GM19372 (cell line): ENCODE data around the gene ARID1B.

Source experiments
- ATAC-seq: cut with Tn5 transposase; IDR thresholded peaks from one replicate; pipeline ENCODE4 v1.9.1; 2021; ENCODE audit warnings: mild to moderate bottlenecking, low read depth, moderate library complexity; ENCODE audit not compliant: unreplicated experiment

Gene ARID1B

DNA sequence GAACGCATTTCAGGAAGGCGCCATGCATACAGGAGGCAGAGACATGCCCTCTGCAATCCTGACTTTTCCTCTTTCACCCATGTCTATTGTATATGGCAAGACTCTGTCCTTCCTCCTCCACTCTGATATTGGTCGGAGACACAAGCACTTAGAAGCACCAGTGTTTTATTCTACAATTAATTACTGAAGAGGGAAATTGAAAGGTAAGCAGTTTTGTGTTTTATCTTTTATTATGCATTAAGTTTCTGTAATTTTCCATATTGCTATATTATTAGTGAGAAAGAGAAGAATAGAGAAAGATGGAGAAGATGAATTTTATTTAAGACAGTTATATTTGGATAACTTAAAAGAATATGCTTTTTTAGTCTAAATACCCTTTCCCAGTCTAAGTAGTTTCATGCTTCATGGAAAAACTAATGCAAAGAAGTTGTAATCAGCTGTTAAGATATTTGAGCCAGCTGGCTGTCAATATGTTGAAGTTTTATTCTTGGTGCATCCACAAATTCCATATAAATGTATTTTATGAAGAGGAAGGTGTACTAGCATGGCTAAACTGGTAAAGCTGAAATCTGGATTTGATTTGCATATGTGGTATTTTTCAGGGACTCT lies 13.6 kb downstream of the ARID1B start:
- no peak for ATAC-seq

DNA sequence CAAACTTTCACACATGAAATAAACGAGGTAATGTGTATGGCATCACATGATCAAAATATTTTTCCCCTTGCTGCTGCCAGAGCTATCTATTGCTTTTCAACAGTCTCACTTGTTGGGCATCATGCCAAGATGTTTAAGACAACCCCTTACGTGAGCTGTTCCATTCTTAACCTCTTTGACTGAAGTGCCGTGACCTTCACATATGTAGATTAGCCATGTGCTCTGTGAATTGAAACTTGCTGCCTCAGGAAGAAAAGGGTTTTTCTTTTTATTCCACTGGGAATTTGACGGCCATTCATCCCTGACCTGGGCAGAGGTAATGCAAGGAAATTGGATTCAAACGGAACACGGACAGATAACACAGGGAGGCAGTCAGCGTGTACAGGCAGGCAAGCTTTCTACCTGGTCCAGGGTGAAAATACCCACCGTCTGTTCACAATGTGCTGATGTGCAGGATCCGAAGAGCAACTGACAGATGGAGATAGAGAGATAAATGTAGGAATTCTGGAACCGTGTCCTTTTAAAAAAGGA lies 14.2 kb downstream of the ARID1B start:
- ATAC-seq = peak; percentile 53

DNA sequence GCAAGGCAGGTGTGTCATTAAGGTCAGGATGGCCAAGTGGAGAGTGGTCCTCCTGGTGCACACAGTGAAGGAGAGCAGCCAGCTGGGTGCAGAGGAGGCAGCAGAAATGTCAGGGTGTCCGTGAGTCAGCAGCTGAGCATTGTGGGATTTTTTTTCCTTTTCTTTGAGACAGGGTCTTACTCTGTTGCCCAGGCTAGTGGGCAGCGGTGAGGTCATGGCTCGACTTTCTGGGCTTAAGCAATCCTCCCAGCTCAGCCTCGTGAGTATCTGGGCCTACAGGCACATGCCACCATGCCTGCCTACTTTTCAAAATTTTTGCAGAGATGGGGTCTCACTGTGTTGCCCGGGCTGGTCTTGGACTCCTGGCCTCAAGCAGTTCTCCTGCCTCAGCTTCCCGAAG lies 16.0 kb downstream of the ARID1B start:
- no peak for ATAC-seq

DNA sequence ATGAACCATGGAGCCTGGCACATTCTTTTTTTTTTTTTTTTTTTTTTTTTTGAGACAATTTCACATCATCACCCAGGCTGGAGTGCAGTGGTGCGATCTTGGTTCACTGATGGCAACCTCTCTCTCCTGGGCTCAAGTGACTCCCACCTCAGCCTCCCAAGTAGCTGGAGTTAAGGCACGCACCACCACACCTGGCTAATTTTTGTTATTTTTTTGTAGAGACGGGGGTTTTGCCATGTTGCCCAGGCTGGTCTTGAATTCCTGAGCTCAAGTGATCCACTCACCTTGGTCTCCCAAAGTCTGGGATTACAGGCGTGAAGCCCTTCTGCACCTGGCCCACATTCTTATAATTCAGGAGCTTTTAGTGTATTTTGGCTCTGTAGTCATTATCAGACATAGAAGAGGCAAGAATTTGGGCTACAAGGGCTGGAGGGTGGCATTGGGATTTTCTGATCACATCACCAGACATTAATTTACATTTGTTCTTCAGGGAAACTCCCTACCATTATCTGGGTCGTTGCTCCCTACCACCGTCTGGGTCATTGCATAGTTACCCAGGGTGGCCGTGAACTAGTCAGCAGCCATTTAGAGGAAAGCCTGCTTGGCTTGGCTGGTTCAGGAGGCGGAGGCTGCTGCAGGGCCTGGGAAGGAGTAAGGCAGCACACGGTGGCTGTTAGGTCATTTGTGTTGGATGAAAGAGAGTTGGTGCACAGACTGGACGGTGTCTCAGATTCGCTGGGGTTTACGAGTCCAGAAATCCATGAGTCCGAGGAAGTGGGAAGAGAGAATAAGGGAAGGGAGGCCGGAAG lies 17.6 kb downstream of the ARID1B start:
- no peak for ATAC-seq

DNA sequence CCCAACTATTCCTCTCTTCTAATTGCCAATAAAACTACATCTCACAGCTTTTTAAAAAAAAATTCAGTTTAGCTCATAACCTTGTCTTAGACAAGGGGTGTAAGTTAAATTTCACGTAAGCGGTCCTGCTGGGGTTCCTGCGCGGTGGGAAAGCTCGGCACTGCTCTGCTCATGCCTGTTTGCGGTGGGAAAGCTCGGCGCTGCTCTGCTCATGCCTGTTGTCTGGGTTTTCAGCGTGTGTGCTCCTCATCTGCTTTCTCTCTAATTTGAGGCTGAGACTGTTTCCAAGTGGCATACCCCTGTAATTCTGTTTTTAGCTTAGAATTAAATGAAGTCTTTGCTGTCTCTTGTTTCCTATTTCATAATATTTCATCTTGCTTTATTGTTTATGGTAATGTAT lies 18.6 kb downstream of the ARID1B start:
- ATAC-seq = no peak

DNA sequence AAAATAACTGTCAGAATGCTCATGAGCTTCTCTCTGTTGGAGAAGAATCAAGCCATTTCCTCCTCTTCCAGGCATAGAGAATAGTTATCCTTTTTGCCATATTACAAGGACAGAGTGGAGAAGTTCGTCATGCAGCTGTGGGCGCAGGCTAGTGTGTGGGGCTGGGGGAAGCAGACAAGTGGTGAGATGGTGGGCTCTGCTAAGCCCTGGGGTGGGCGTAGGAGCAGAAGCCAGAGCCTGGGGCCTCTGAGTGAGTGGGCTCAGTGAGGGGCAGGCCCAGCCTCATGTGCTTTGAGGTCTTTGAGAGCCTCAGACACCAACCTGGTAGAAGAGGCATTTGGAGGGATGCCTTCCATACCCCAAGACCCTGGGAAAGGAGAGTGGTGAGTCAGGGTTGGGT lies 19.4 kb downstream of the ARID1B start:
- ATAC-seq = no peak

DNA sequence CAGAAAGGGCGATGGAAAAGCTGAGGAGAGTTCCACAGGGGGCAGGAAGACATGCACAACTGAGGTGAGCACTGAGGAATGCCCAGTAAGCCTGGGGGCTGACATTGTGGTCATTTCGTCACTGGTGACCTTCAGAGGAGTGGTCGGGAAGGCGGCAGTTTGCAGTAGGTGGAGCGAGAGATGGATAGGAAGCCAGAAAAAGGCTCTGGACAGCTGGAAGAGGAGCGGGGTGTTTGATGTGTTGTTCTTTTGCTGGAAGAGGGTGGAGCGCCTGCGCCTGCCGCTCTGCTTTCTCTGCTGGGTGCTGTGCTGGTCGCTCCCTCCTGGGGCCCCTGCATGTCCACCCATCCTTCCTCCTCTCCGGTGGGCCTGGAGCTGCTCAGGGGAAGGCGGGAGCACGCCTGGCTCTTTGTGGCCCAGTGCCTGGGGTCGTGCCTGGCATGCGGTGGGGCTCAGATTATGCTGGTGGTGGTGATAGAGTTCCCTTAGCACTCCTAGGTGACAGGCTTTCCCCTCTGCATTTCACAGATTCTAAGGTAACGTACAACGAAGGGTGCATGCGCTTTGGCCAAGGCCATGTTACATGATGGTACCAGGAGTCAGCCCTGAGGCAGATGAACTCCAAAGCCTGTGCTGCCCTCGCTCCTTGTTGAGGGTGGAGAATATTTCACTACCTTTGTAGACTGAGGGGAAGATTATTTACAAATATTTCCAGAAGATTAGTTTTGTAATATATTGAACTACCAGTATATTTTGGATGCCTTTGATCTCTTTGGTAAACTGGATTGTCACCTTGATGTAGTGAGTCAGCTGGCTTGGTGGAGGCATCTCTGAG lies 20.9 kb downstream of the ARID1B start:
- no peak for ATAC-seq

DNA sequence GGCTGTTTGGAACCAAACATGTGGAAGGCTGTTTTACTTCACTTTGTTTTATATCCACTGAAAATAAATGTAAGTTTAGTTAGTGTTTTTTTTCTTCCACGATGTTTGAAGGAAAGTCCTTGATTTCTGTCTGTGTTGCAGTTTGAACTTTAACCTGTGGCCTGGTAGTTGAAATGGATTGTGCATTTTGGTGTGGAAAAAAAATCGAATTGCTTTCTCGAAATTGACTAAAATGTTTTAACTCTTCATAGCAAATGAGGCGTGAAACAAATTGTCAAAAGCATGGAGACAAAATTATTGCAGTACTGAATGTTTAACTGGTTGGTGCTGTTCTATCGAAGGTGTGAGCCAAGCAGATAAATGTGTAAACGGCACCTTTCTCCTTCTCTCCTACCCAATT lies 24.5 kb downstream of the ARID1B start:
- no peak for ATAC-seq

DNA sequence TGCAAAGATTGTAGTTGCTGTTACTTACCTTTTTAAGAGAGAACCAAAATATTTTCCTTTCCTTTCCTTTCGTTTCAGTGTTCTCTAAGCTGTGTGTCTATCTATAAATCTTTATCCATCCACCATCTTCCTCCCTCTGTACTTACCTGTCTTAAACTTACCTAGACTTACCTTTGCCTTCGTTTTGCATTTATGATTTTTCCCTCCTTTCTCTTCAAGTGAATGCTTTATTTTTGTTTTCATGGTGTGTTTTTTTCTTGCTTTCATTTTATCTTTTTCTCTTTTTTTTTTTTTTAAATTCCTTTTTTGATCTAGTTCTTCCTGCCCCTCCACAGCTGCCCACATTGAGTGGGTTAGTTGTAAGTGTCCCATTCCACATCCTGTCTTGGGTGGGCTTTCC lies 26.2 kb downstream of the ARID1B start:
- ATAC-seq = no peak

DNA sequence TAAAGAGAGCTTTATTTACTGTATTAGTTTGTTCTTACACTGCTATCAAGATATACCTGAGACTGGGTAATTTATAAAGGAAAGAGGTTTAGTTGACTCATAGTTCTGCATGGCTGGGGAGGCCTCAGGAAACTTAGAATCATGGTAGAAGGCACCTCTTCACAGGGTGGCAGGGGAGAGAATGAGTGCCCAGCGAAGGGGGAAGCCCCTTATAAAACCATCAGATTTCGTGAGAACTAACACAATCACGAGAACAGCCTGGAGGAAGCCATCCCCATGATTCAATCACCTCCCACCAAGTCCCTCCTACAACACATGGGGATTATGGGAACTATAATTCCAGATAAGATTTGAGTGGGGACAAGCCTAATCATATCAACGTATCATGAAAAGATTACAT lies 27.2 kb downstream of the ARID1B start:
- no peak for ATAC-seq

DNA sequence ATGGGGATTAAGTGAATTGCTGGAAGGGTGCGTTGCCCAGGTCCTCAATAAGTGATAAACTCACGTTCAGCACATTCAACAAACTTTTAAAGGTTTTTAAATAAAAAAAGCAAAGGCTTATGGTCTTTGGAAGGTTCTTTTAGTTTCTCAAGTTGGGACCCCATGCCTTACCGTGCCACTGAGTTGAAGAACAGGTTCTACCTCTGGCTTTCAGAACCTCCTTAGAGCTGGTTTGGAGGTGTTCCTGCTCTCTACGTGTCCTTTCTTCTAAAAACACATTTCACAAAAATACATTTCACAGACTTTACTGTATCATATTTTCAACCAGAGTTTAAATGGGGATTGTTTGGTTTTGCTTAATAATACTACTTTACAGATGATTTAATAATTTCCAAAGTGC lies 29.0 kb downstream of the ARID1B start:
- ATAC-seq = no peak

DNA sequence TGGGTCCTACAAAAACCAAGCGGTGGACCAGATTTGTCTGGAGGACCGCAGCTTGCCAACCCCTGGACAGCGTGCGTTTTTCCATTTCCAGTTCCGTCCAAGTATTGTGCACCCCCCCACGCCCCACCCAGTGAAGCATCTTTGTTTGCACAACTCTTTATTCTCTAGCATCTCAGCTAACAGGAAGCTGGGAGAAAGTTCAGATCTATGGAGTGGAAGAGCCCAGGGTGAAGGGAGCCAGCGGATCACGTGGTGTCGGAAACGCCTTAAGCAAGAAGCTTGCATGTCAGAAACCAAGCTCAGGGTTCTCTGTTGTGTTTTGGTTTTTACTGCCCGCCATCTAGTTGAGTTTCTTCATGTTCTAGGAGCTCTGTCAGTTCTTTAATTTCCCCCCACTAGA lies 29.9 kb downstream of the ARID1B start:
- no peak for ATAC-seq

DNA sequence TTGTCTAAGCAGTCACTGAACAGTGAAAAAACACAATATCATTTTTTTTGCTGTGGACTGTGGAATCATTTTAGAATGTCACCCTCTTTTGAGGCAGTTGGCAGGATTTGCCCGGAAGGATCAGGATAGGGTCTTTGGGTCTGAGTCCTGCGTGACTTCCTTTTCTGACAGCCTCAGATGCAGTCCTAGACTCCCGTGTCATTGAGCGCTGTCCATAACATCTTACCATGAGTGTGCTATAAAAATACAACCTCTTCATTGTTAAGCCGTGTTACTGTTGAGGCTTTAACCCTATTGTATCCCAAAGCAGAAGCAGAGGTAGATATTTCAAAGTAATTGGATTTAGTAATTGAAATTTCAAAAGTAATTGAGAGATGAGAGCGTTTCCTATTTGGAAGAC lies 30.6 kb downstream of the ARID1B start:
- no peak for ATAC-seq

DNA sequence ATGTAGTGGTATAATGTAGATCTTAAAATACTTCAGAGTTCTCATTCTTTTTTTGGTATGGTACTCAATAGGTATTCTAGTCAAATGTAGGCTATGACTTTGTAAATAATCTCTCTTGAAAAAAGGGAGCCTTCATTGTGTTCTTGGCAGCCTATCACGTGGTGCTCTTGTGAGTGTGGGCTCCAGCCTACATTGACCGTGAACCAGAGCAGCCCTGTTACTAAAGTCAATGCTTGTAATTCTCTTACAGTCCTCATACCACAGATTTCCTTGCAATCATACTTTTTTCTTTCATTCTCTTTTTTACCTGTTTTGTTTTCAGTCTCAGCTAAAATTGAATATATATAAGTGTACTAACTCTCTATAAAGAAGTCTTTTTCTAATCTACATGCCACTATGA lies 31.1 kb downstream of the ARID1B start:
- ATAC-seq = no peak

DNA sequence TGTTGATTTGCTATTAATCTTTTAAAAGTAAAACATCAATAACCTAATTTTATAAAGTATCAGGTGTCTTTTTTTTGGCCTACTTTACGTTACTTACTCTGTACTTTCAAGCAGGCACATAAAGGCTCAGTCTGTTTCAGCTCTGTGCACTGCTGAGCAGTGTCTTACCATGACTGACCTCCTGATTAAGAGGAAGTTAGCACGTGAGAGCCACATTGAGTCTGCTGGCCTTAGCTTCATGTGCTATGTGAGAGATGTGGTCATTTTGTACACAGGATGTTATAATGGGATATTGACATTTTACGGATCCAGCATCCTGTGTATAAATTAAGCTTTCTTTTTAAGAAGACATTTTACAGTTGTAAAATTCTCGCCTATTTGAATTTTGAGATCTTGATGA lies 31.9 kb downstream of the ARID1B start:
- peak; percentile 90 for ATAC-seq

DNA sequence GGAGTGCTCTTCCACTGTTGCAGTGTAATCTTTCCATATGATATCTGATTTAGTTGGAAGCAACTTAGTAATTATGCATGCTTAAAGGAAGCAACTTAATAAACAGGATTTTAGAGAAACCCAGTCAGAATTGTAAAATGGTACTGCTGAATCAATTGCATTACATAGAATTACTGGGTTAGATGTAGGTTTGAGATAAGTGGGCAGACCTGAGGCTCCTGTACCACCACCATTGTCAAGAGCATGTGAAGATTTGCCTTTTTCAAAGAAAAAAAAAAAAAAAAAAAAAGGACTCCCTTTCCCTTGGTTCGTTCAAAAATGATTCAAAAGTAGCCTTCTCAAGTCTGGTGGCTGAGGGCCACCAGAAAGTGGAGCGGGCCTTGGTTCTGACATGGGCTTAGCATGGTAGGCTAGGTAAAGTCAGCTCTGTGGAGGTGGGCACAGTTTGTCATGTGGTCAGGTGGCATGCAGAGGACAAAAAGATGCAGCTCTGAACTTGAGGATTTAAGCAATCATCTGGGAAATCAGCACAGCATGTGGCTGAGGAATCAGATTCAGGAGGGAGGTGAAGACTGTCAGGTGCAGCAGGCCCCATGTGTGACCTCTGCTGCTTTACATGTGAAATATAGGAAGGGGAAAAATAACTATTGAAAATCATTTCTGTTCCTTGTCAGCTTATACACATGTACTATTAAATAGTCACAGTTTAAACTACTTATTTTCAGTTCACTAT lies 32.4 kb downstream of the ARID1B start:
- no peak for ATAC-seq

DNA sequence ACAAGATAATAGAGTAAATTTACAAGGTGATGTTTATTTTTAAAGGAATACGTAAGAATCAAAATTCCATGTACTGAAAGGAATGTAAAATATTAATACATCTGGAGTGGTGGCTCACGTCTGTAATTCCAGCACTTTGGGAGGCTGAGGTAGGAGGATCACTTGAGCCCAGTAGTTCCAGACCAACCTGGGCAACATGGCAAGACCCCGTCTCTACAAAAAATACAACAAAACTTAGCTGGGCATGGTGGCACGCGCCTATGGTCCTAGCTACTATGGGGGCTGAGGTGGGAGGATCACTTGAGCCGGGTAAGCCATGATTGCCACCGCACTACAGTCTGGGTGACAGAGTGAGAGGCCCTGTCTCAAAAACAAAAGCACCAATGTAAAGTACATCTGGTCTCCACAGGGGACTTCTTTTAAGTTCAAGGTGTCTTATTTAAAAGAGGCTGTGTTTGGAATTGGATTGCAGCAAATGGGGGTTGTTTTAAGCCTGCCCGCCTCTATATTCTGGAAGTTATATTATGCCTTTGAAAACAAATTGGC lies 36.9 kb downstream of the ARID1B start:
- ATAC-seq = no peak

DNA sequence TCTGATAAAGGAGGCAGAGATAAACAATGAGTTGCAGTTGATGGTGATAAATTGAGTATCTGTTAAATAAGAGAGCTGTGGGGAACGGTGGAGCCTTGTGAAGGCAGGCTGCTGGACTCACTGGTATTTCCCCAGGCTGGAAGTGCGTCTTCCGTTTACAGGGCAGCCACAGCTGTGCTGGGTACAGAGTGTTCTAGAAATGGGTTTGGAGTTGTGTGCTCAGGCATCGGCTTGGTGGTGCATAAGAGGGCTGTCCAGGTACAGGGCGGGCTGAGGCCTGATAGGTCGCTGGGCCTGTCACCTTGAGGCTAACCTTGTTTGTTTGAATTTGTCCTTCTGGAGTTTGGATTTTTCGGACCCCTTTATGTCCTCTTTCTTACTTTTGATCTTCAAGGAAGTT lies 39.3 kb downstream of the ARID1B start:
- ATAC-seq = no peak

DNA sequence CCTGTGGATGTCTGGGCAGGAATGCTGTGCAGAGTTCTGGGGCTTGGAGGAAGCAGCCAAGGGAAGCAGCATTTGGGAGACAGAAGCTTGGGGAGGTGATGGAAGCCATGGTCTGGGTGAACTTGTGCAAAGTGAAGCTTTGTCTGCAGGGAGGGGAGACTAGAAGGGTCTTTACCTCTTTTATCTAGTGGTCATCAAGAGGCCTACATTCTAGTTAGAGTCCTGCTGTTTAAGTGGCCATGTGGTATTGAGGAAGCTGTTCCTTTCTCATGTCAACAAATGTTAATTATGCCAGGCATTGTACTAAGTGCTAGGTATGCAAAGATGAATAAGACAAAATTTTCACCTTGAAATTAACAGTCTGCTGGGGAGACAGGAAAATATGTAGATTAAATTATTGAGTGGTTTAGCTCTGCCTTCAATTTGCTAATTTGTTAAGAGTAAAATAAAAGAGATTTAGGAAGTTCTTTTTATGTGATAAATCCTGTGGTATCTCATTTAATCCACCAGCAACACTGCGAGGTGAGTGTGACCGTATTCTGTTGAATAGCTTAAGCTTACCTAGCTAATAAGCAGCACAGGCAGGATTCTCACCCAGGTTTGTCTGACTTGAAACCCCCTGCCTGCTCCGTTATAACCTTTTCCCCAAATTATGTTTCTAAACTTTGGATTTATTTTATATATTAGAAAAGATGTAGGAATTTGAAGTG lies 43.1 kb downstream of the ARID1B start:
- ATAC-seq = no peak

DNA sequence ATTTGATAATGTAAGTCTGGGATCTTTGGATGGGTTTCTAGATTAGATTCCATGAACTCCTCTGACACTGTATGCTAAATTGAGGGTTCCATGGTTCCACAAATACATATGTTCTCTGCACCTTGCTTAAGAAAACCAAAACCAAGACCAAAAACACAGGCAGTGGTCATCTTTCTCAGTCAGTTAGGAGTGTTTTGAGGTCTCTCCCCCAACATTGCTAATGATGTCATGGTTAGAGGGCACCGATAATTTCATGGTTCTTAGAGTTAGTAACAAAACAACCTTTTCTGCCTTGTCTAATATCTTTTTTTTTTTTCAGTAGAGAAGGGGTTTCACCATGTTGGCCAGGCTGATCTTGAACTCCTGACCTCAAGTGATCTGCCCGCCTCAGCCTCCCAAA lies 44.5 kb downstream of the ARID1B start:
- ATAC-seq = no peak
